Mesenteric fat pad (tissue), 1 donor: Measurements from ENCODE around the gene CD160. TPM values are rescaled to one million over a fixed set of nuclear protein-coding genes. Genes with fewer than 3 reads are reported as not detected.
"Not testable (repeated sequence)": the region's sequence is repeated elsewhere in the genome, so short reads cannot be mapped to it uniquely, and the experiment has no call there.

Experiments used
- DNase-seq: peaks from one replicate; pipeline ENCODE4 v3.0.0-alpha.2; 2020; ENCODE audit warnings: low spot score
- long read RNA-seq: library from polyadenylated mRNA; unstranded; transcript quantifications from one replicate; pipeline ENCODE4 v2.0.0, GENCODE V29; 2020
- total RNA-seq: library from RNA; stranded (reverse); fragmentation: NEBNext Ultra II Directional; extraction: Animal tissue kit (Norgen Biotek cat#: 25700); gene quantifications from one replicate; pipeline ENCODE4 v1.2.1, GENCODE V29; 2021
- donor health status: DM: yes; HTN: yes; CAD: no.

Gene CD160
- total RNA-seq: not detected
- long read RNA-seq: 0 reads

GRCh38 chr1:145719230-145720079, at the start of gene CD160:
Gene CD160 (plus strand): TSS chr1:145719499. CDS start chr1:145728328, 8,829 bp downstream.
- no peak for DNase-seq

DNA sequence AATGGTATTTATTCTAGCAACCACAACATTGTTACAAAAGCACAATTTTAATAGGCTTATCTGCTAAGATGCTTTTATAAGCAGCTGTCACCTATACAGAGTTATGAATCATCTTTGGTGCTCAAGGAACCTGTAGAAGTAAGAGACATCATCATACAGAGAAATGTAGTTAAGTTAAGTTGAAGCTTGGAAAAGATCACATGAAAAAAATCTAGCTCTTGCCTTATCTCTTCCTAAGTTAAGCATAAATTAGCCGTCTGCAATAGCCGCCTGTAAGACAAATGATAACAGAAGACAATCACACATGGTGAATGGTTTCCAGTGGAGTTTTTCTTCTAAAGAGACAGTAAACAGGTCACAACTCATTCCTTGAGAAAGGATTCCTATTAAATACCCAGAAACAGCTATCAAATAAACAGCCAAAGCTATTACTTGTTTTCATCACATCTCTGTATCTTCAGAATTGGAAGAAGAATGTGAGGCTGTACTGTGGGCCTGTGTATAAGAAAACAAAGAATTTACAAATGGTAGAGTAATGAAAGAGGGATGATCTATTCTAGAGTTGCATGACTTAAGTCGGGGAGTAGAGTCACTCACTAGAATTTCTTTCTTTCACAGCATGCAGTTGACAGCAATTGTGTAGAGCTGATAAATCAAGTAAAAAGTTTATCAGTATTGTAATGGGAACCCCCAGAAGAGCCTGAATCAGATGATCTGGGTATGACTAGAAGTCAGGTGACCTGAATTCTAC, 48.1 kb upstream of the CD160 start:
- not testable (repeated sequence) for DNase-seq

GRCh38 chr1:145673217-145673616, 46.1 kb upstream of the CD160 start:
- DNase-seq: not testable (repeated sequence)

GRCh38 chr1:145684858-145685257, 34.4 kb upstream of the CD160 start:
- DNase-seq: not testable (repeated sequence)

- not testable (repeated sequence) for DNase-seq
These were observed 33.2 kb upstream of the CD160 start for GRCh38 chr1:145686078-145686477.

GRCh38 chr1:145688328-145688727, 31.0 kb upstream of the CD160 start:
- DNase-seq: no peak

GRCh38 chr1:145688924-145689323, 30.4 kb upstream of the CD160 start:
- DNase-seq: no peak

DNA sequence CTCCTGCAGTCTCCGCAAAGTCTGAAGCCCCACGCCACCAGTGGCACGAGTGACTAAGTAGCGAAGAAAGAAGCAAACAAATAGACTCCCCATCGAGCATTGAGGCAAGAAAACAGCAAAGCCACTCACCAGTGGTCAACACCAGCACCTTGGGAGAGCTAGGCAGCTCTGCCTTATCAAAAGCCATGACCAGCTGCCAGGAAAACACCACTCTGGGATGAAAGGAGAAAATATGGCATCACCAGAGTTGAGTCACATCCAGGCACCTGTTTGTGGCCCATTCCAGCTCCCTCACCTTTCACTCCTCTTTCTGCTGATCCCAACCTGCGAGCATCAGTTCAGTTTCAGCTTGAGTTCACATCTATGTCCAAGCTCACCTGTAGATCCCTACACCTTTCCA, 29.4 kb upstream of the CD160 start:
- DNase-seq: no peak

DNA sequence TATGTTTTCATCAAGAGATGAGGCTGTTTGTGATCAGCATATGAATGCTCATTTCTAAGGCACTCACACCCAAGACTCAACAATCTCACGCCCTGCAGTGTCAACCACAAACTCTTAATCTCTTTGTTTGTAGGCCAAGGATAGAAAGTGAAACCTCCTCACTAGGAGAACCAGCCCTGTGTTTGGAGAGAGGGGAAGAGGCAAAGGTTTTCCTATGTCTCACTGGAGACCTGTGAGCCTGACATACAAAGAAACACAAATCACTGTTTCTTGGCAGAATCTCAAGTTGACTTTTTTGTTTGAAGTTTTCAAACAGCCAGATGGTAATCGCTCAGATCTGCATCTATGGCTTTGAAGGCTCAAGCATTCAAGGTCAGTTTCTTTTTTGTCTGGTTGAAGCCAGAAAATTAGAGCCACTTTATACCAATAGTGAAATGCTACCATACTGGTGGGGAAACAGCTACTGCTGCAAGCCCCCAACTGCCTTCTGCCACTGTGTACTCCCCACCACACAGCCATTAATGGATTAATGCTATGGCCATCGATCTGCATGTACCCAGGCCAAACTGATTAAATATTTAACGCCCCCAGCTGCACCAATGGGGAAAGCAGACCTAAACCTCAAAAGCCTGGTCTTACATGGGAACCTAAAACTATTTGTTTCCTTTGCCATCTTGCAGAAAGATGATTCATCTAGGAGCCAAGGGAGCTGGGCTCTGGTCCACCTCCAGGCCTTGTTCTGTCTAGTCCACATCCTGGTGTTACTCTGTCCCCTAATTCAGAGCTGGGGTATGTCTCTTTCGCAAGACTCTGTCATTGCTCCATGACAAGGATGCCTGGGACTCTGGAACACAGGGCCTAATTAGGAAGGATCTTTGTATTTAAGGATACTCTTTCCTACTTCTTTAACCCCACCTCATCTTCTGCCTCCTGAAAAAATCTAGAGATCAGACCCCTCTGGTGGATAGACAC, 28.4 kb upstream of the CD160 start:
- no peak for DNase-seq

GRCh38 chr1:145692785-145693443, 26.4 kb upstream of the CD160 start:
- DNase-seq: no peak

DNA sequence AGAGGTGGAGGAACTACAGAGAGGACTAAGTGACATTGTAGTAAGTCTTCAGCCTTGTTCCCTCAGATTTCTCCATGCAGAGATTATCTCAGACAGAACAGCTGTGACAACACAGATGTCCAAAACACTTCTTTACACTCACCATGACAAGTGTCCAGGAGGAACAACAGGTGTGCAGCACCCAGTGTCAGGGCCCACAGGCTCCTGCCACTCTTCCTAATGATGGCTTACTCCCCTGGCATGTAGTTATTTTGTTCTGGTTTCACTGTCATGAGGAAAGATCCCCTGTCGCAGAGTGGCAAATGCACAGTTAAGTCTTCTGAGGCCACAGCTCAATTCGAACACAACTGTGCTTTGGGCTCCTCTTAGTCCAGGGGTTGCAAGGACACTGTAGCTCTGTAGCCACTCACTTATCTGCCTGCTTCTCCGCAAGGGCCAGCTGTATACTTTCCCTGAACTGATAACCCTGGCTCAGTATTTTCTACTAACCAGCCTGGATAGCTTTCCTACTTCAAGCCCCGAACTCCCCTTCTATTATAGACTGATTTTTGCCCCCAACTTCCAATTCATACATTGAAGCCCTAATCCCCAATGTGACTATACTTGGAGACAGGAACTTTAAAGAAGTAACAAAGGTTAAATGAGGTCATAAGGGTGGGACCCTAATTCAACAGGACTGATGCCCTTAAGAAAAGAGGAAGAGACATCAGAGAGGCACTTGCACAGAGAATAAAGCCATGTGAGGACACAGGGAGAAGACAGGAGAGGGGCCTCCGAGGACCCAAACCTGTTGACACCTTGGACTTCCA, 23.3 kb upstream of the CD160 start:
- no peak for DNase-seq

DNA sequence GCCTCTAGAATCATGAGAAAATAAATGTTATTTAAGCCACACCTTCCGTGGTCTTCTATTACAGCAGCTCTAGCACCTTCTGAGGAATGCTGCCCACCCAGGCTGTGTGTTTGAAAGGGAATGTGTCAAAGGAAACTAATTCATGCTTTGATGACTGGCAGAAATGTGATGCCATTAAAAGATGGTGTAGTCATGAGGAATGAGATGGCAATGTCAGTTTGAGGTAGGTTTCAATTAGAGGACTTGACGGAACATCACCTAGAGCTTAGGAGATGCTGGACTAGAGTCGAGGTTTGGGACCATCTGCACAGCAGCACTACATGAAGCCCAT, 22.7 kb upstream of the CD160 start:
- DNase-seq: no peak

GRCh38 chr1:145701306-145701862, 17.9 kb upstream of the CD160 start:
- DNase-seq: no peak

DNA sequence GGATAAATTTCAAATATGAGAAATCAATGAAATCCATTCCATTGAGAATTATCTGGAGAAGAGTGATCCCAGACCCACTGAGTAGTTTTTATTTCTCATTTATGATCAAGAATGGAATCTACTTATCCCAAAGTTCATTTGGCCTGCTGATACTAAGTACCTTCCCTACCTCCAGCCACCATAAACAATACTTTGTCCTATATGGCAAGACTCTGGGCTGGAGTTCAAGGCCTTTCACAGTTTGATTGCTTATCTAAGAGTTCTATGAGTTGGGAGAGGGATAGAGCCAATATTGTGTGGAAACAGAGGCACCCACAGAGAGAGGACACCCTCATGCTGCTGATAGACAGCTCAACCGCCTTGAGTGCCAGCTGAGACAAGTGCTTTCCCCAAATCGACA, 17.2 kb upstream of the CD160 start:
- DNase-seq: no peak

GRCh38 chr1:145702826-145703225, 16.5 kb upstream of the CD160 start:
- no peak for DNase-seq

DNA sequence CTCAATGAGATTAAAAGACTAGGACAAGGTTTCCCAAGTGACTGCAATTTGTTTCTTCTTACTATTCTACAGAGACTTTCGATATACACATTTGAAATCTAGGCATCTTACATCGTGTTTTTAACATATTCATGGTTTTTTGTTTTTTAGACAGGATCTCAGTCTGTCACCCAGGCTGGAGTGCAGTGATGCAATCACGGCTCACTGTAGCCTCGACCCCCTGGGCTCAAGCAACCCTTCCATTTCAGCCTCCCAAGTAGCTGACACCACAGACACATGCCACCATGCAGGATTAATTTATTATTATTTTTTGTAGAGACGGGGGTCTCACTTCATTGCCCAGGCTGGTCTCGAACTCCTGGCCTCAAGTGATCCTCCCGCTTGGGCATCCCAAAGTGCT, 13.7 kb upstream of the CD160 start:
- DNase-seq: no peak

DNA sequence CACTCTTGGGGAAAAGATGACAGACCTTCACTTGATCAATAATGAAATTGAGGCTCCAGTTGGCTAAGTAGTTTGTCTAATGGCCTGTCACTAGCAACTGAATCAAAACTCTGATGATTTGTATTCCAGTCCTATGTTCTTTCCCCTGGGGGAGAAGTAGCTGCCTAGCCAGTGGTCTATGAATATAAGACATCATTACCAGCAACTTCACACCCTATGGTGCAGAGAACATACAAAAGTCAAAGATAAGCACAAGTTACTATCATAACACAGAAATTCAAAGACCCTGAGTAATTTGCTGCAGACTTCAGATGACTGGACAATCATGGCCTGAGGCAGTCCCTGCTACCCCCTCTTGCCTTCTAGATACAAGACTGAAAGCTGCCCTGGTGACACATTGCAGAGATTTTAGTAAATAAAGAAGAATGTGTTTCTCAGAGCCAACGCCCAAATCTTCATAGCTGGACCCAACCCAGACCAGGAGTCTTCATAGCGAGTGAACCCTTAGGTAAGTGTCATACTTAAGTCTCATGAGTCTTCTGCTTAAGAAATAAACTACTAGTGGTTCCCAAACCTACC, 13.1 kb upstream of the CD160 start:
- no peak for DNase-seq

- DNase-seq: no peak
These were observed 12.0 kb upstream of the CD160 start, which contains the start of gene PDZK1 for GRCh38 chr1:145707183-145707867. Gene PDZK1 (minus strand): TSS chr1:145707368. CDS start chr1:145688021, 19,347 bp downstream.

- DNase-seq: no peak
These were observed 11.2 kb upstream of the CD160 start for GRCh38 chr1:145708063-145708462.
